Skeletal muscle satellite cell (primary cell): ENCODE measurements around the gene SORBS2.

Experiments used
- H3K27me3 ChIP-seq: 2 replicates; pipeline ENCODE4 v1.7.0; 2013; ENCODE audit warnings: low read length; ENCODE audit not compliant: control insufficient read depth, insufficient read depth
- H3K36me3 ChIP-seq: 2 replicates; pipeline ENCODE4 v1.7.0; 2013; ENCODE audit warnings: mild to moderate bottlenecking, control low read depth, low read length; ENCODE audit not compliant: insufficient read depth
- H3K4me1 ChIP-seq: 2 replicates; pipeline ENCODE4 v1.7.0; 2013; ENCODE audit warnings: low read length; ENCODE audit not compliant: control insufficient read depth, insufficient read depth
- H3K4me2 ChIP-seq: 2 replicates; pipeline ENCODE4 v1.7.0; 2013; ENCODE audit warnings: mild to moderate bottlenecking, low read length
- H3K4me3 ChIP-seq: 2 replicates; pipeline ENCODE4 v1.7.0; 2013; ENCODE audit warnings: low read length
- H3K9ac ChIP-seq: 2 replicates; pipeline ENCODE4 v1.7.0; 2013; ENCODE audit warnings: mild to moderate bottlenecking, low read depth, low read length, moderate library complexity
- H3K9me3 ChIP-seq: replicated peaks from 2 replicates; pipeline ENCODE4 v1.7.0; 2013; ENCODE audit warnings: mild to moderate bottlenecking, control low read depth, low read length

Gene SORBS2

DNA sequence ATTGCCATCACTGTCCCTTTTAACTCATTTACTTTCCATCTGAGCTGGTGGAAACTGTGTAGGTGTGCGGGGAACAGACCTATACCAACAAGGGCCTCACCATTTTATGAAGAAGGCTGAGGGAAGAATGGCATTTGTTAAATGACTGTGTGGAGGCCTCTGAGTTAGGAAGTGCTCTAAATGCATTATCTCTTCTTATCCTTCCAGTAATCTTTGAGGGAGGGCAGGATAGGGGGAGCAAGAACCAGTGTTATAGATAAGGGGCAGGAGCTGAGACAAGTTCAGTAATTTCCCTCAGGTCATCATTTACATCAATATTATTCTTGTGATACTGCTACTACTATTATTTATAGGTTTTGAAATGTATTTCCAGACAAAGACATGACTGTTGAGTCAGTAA is 154.3 kb downstream of the SORBS2 start:
- no peak overlapping the region for H3K9ac ChIP-seq
- peak overlapping the region; percentile 83 for H3K4me2 ChIP-seq
- no peaks in the 10 kb centered on the region for H3K9me3 ChIP-seq
- no peaks in the 10 kb centered on the region for H3K27me3 ChIP-seq
- peaks cover 12% of the 10 kb centered on the region for H3K4me1 ChIP-seq
- no peak overlapping the region for H3K4me3 ChIP-seq
- no peaks in the 10 kb centered on the region for H3K36me3 ChIP-seq

DNA sequence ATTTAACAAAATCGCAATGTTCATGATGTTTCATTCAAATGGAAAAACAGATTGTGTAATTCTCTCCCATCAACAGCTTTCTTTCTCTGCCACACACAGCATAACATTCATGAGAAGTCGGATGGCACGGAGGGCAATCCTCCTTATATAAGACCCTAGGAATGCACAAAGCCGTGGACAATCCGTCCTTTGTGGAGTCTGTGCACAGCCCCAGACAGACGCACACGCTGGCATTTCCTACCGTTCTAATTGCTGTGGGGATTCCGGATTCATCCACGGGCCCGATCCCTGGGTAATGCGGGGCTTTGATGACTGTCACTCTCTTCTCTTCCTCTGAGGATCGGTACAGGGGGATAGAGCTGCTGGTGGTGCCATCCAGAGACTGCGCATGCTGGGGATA is 154.8 kb downstream of the SORBS2 start:
- Histone ChIP-seq H3K9ac (peak overlapping the region; percentile 59), H3K27me3 (no peaks in the 10 kb centered on the region), H3K36me3 (no peaks in the 10 kb centered on the region), H3K9me3 (no peaks in the 10 kb centered on the region), H3K4me1 (peaks cover 12% of the 10 kb centered on the region), H3K4me3 (peak overlapping the region; percentile 66), H3K4me2 (peak overlapping the region; percentile 83)

- Histone ChIP-seq H3K27me3 (no peaks in the 10 kb centered on the region), H3K4me3 (peak overlapping the region; percentile 66), H3K9ac (peak overlapping the region; percentile 59), H3K4me2 (peak overlapping the region; percentile 83), H3K4me1 (peaks cover 12% of the 10 kb centered on the region), H3K9me3 (no peaks in the 10 kb centered on the region), H3K36me3 (no peaks in the 10 kb centered on the region)
These were observed 155.5 kb downstream of the SORBS2 start for GRCh38 chr4:185656467-185656931.

DNA sequence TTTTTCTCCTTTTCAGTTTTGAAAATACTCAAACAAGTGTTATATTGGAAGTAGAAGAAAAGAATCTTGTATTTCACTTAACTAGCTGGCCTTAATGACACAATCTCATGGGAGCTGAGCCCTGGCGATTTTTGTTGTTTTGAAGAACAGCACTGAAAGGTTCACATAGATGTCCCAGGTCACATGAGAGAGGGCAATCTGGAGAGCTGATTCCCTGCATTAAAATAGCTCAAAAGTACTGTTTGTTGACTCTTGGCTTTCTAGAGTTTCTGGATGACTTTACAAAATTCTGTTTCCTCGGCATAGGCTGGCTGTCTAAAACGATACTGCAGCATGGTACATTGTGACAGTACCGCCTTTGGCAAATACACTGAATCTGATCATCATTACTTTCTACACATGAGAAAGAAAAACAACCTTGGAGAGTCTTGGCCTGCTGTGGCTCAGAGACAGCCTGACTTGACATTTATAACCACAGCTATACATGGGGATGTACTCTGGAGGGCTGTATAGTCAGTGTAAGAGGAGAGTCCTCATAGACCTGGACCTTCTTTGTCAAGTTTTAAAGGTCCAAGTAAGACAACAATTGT is 156.9 kb downstream of the SORBS2 start:
- peaks cover 12% of the 10 kb centered on the region for H3K4me1 ChIP-seq
- no peak overlapping the region for H3K9ac ChIP-seq
- H3K27me3 ChIP-seq = no peaks in the 10 kb centered on the region
- H3K4me2 ChIP-seq = no peak overlapping the region
- no peak overlapping the region for H3K4me3 ChIP-seq
- no peaks in the 10 kb centered on the region for H3K36me3 ChIP-seq
- H3K9me3 ChIP-seq = no peaks in the 10 kb centered on the region

DNA sequence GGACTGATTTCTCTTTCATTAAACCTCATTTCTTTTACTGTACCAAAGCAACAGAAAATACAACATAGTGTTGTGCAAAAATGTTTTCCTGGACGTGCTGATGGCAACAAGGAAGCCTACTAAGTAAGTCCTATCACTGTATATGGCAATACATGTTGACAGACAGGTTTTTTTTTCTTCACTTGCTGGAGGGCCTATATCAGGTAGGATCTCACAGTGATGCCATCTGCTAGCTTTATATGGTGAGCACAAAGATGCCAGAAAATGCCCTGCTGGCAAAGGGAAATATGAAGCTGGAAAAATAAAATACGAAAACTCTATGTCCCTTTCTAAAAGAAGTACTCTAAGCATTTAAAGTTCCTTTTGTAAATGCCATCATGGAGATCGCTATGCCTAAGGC is 157.7 kb downstream of the SORBS2 start:
- Histone ChIP-seq H3K9me3 (no peaks in the 10 kb centered on the region), H3K4me3 (no peak overlapping the region), H3K36me3 (no peaks in the 10 kb centered on the region), H3K4me2 (no peak overlapping the region), H3K27me3 (no peaks in the 10 kb centered on the region), H3K9ac (no peak overlapping the region), H3K4me1 (peaks cover 12% of the 10 kb centered on the region)

GRCh38 chr4:185651851-185652250 is 160.1 kb downstream of the SORBS2 start:
- H3K27me3 ChIP-seq = no peaks in the 10 kb centered on the region
- no peaks in the 10 kb centered on the region for H3K9me3 ChIP-seq
- H3K4me3 ChIP-seq = no peak overlapping the region
- no peaks in the 10 kb centered on the region for H3K36me3 ChIP-seq
- no peak overlapping the region for H3K4me2 ChIP-seq
- peaks cover 5% of the 10 kb centered on the region for H3K4me1 ChIP-seq
- H3K9ac ChIP-seq = no peak overlapping the region

DNA sequence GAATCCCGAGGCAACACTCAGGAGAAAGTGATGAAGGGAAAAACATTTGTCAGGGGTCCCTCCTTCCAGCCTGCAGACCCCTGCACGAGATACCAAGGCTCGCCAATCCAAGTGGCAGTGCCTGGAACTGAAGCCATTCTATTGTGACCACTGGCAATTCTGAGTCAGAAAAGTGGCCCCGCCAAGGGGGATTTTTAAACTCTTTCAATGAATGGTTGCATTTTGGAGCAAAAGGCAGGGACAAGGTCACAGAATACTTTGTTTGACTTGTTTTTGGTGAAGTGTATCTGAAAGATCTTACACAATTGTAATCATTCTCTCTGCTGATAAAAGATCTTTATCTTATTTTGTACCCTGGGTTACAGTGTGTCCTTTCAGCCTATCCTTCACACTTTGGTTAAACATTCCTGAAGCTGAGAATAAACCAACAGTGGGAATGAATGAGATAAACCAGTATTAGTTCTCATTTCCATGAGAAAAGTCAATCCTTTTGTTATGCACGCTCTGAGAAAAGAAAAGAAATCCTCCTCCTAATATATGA is 160.8 kb downstream of the SORBS2 start:
- Histone ChIP-seq H3K36me3 (no peaks in the 10 kb centered on the region), H3K9me3 (no peaks in the 10 kb centered on the region), H3K4me2 (no peak overlapping the region), H3K27me3 (no peaks in the 10 kb centered on the region), H3K4me3 (no peak overlapping the region), H3K9ac (no peak overlapping the region), H3K4me1 (peaks cover 1% of the 10 kb centered on the region)

DNA sequence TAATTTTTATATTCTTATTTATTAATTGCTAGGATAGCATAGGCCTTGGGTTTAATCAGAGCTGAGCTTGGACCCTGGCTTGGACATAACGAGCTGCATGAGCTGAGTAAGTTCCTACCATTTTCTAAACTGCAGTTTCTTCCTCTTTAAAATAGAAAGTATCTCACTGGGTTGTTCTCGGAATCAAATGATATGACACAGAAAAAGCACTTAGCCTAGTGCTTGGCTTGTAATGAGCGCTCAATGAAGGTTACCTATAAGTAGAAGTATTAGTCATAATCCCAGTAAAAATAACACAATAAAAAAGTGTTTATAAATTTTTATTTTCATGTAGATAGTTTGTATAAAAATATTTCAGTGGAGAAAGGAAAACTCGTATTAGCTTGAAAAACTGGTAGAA is 163.4 kb downstream of the SORBS2 start:
- H3K27me3 ChIP-seq = no peaks in the 10 kb centered on the region
- H3K9me3 ChIP-seq = no peaks in the 10 kb centered on the region
- no peak overlapping the region for H3K9ac ChIP-seq
- no peak overlapping the region for H3K4me2 ChIP-seq
- no peak overlapping the region for H3K4me3 ChIP-seq
- no peaks in the 10 kb centered on the region for H3K4me1 ChIP-seq
- H3K36me3 ChIP-seq = no peaks in the 10 kb centered on the region

- Histone ChIP-seq H3K4me3 (no peak overlapping the region), H3K9ac (no peak overlapping the region), H3K9me3 (no peaks in the 10 kb centered on the region), H3K36me3 (no peaks in the 10 kb centered on the region), H3K27me3 (no peaks in the 10 kb centered on the region), H3K4me1 (no peaks in the 10 kb centered on the region), H3K4me2 (no peak overlapping the region)
These were observed 166.6 kb downstream of the SORBS2 start for GRCh38 chr4:185645403-185645802.

DNA sequence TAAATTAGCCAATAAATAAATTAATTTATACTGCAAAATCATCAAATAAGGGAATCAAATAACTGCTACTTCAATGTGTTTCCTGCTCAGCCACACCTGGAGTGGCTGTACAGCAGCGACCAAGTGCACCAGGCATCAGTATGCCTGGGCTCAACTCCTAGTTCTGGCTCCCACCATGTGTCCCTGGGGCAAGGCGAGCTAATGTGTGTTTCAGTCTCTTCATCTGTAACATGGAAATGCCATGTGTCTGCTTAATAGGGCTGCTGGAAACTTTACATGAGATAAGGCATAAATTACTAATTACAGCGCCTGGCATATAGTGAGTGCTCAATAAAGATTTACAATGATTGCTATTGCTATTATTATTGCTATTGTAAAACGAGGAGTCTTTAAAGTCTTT is 167.6 kb downstream of the SORBS2 start:
- Histone ChIP-seq H3K4me2 (no peak overlapping the region), H3K4me3 (no peak overlapping the region), H3K4me1 (no peaks in the 10 kb centered on the region), H3K36me3 (no peaks in the 10 kb centered on the region), H3K27me3 (no peaks in the 10 kb centered on the region), H3K9me3 (no peaks in the 10 kb centered on the region), H3K9ac (no peak overlapping the region)

DNA sequence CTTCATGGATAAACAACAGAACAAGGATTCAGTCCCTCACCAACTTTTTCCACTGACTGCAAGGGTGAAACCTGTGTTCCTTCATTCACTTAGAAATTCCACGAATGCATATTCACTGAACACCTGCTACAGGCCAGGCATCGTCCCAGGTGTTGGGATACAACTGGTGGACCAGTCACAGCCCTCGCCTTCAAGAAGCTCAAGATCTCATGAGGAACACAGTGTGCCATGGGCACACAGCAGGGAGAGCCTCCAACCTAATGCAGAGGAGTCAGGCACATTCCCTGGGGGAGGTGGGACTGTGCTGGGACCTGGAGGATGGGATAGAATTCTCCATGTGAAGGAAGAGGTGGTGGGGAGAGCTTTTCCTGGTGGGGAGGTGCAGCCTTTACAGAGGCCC is 169.1 kb downstream of the SORBS2 start:
- Histone ChIP-seq H3K4me2 (no peak overlapping the region), H3K27me3 (no peaks in the 10 kb centered on the region), H3K4me3 (no peak overlapping the region), H3K4me1 (peaks cover 4% of the 10 kb centered on the region), H3K9me3 (no peaks in the 10 kb centered on the region), H3K9ac (no peak overlapping the region), H3K36me3 (no peaks in the 10 kb centered on the region)
